Femur (tissue), 1 donor: ENCODE data around the gene RDH16.
"Not testable (repeated sequence)": the region's sequence is repeated elsewhere in the genome, so short reads cannot be mapped to it uniquely, and the experiment has no call there.

Experiments used
- DNase-seq: peaks from one replicate; pipeline ENCODE4 v3.0.0-alpha.2; 2017

Gene RDH16

GRCh38 chr12:56951582-56952339, 5.6 kb downstream of the RDH16 start:
- no peak for DNase-seq

- DNase-seq: no peak
Observed at GRCh38 chr12:56948881-56949280, 8.5 kb downstream of the RDH16 start.

- DNase-seq: no peak
Observed at GRCh38 chr12:56948457-56948777, 9.0 kb downstream of the RDH16 start.

- DNase-seq: no peak
Observed at GRCh38 chr12:56947633-56948456, 9.6 kb downstream of the RDH16 start.

GRCh38 chr12:56943878-56944277, 13.5 kb downstream of the RDH16 start:
- no peak for DNase-seq

- DNase-seq: not testable (repeated sequence)
Observed at GRCh38 chr12:56943374-56943773, 14.0 kb downstream of the RDH16 start.

- no peak for DNase-seq
Observed at GRCh38 chr12:56941299-56942017, 15.9 kb downstream of the RDH16 start.

GRCh38 chr12:56940942-56941298, 16.5 kb downstream of the RDH16 start:
- not testable (repeated sequence) for DNase-seq

- DNase-seq: no peak
Observed at GRCh38 chr12:56935752-56936151, 21.7 kb downstream of the RDH16 start.

- DNase-seq: no peak
Observed at GRCh38 chr12:56935157-56935556, 22.3 kb downstream of the RDH16 start.

GRCh38 chr12:56933826-56934625, 23.4 kb downstream of the RDH16 start, which contains the start of gene SDR9C7:
SDR9C7 (minus strand) TSS chr12:56934408; CDS start chr12:56934261, 147 bp downstream.
- no peak for DNase-seq

GRCh38 chr12:56932867-56933266, 24.5 kb downstream of the RDH16 start:
- no peak for DNase-seq

- no peak for DNase-seq
Observed at GRCh38 chr12:56932146-56932545, 25.3 kb downstream of the RDH16 start.

- DNase-seq: no peak
Observed at GRCh38 chr12:56931474-56931978, 25.9 kb downstream of the RDH16 start.

GRCh38 chr12:56930241-56930640, 27.2 kb downstream of the RDH16 start:
- DNase-seq: no peak

- no peak for DNase-seq
Observed at GRCh38 chr12:56929780-56930179, 27.6 kb downstream of the RDH16 start.

GRCh38 chr12:56928262-56928661, 29.1 kb downstream of the RDH16 start:
- DNase-seq: no peak

- DNase-seq: no peak
Observed at GRCh38 chr12:56927281-56927680, 30.1 kb downstream of the RDH16 start.

GRCh38 chr12:56922031-56922430, 35.4 kb downstream of the RDH16 start:
- no peak for DNase-seq

GRCh38 chr12:56921346-56921745, 36.1 kb downstream of the RDH16 start:
- no peak for DNase-seq

GRCh38 chr12:56918139-56918538, 39.3 kb downstream of the RDH16 start:
- not testable (repeated sequence) for DNase-seq

GRCh38 chr12:56916996-56917333, 40.4 kb downstream of the RDH16 start:
- DNase-seq: no peak
